GM12878 (cell line): Measurements from ENCODE around the gene VIPR2. TPM values are rescaled to one million over a fixed set of nuclear protein-coding genes. Genes with fewer than 3 reads are reported as not detected.

Experiments
- ATAC-seq: fragments of 200-7000 bp; cut with Tn5 transposase; 3 replicates; pipeline ENCODE4 v1.9.1; 2020; ENCODE audit warnings: mild to moderate bottlenecking, moderate library complexity
- BruUV-seq: library from RNA; stranded (reverse); fragments of 400-500 nt; replicated peaks from 2 replicates; lab custom pipeline; 2021; lab: Mats Ljungman, UMichigan
- CTCF ChIA-PET: fragments of 300-600 bp; sonication (Branson Sonifier 250); formaldehyde crosslinking; extraction: SDS; loops from one replicate; lab custom pipeline; 2021; ENCODE audit warnings: inconsistent platforms; lab: Yijun Ruan, JAX
- POLR2A ChIA-PET: fragments of 350-600 bp; formaldehyde crosslinking; extraction: SDS; loops from one replicate; lab custom pipeline; 2021; ENCODE audit warnings: inconsistent platforms; lab: Charles Lee
- RAD21 ChIA-PET: fragments of 300-600 bp; sonication (Branson Sonifier 250); formaldehyde crosslinking; loops from one replicate; lab custom pipeline; 2023; ENCODE audit warnings: antibody characterized with exemption; ENCODE audit not compliant: unreplicated experiment; lab: Charles Lee
- SMC1A ChIA-PET: fragments of 300-600 bp; sonication (Branson Sonifier 250); formaldehyde crosslinking; loops from one replicate; lab custom pipeline; 2023; ENCODE audit not compliant: unreplicated experiment, uncharacterized antibody; lab: Charles Lee
- DNase-seq: peaks from one replicate; pipeline ENCODE4 v3.0.0-alpha.2; 2011; ENCODE audit warnings: low read depth, low spot score
- FAIRE-seq: peaks from 3 replicates; lab custom pipeline; 2011; peaks lifted over from hg19 to GRCh38; lab: Jason Lieb, UNC
- H2AFZ ChIP-seq: 2 replicates; pipeline ENCODE4 v1.6.0; 2011; ENCODE audit warnings: low read depth, low read length, control low read depth; ENCODE audit not compliant: control insufficient read depth
- H3K27ac ChIP-seq: 2 replicates; pipeline ENCODE4 v1.5.1; 2011; ENCODE audit warnings: control low read depth; ENCODE audit not compliant: control insufficient read depth, insufficient read depth
- H3K27me3 ChIP-seq, 2 experiments: replicated peaks in 1 of 2; 2 replicates each; pipeline versions ENCODE4 v1.6.0 to v1.6.1; 2011; ENCODE audit warnings: low read length in 1 of 2; ENCODE audit not compliant: control insufficient read depth in 2 of 2, insufficient read depth in 2 of 2
- H3K36me3 ChIP-seq, 2 experiments: 2 replicates each; pipeline ENCODE4 v1.5.1; 2011; ENCODE audit warnings: low read length in 1 of 2; ENCODE audit not compliant: control insufficient read depth in 2 of 2, insufficient read depth in 2 of 2
- H3K4me1 ChIP-seq: 2 replicates; pipeline ENCODE4 v1.6.1; 2011; ENCODE audit warnings: mild to moderate bottlenecking, low read length, moderate library complexity, mixed read lengths; ENCODE audit not compliant: control insufficient read depth, insufficient read depth
- H3K4me2 ChIP-seq: 2 replicates; pipeline ENCODE4 v1.6.0; 2011; ENCODE audit warnings: control low read depth; ENCODE audit not compliant: control insufficient read depth, insufficient read depth
- H3K4me3 ChIP-seq: fragments of 200-600 bp; sonication (generic); 2 replicates; pipeline ENCODE4 v1.5.1; 2016
- H3K79me2 ChIP-seq: 2 replicates; pipeline ENCODE4 v1.6.0; 2011; ENCODE audit warnings: low read length; ENCODE audit not compliant: control insufficient read depth, insufficient read depth
- H3K9ac ChIP-seq: 2 replicates; pipeline ENCODE4 v1.8.0; 2011; ENCODE audit warnings: low read length, control low read depth, mixed read lengths; ENCODE audit not compliant: control insufficient read depth, insufficient read depth
- H3K9me3 ChIP-seq: replicated peaks from 3 replicates; pipeline ENCODE4 v1.5.1; 2011; ENCODE audit warnings: mild to moderate bottlenecking, low read length; ENCODE audit not compliant: control insufficient read depth, insufficient read depth
- H4K20me1 ChIP-seq: 2 replicates; pipeline ENCODE4 v1.6.0; 2011; ENCODE audit not compliant: control insufficient read depth, insufficient read depth
- CHD4 ChIP-seq: fragments of 200-600 bp; sonication (generic); IDR thresholded peaks from 2 replicates; pipeline ENCODE4 v1.6.1; 2016; ENCODE audit warnings: mild to moderate bottlenecking
- CTCF ChIP-seq, 3 experiments: IDR thresholded peaks in 2 of 3; conservative IDR thresholded peaks in 1 of 3; 2 replicates each; pipeline ENCODE4 v1.5.1; 2011; ENCODE audit warnings: low read depth in 3 of 3, low read length in 3 of 3, mild to moderate bottlenecking in 3 of 3, control low read depth in 2 of 3, moderate library complexity in 2 of 3, inconsistent platforms in 1 of 3, mixed read lengths in 1 of 3; ENCODE audit not compliant: control insufficient read depth in 2 of 3, insufficient read depth in 1 of 3; ENCODE audit errors: extremely low read depth in 1 of 3
- EGR1 ChIP-seq, 2 experiments: IDR thresholded peaks; 1 replicate in 1 of 2; 2 replicates in 1 of 2; pipeline ENCODE4 v1.6.1; 2011 to 2012; ENCODE audit warnings: low read depth in 2 of 2, low read length in 2 of 2, borderline replicate concordance in 1 of 2, mild to moderate bottlenecking in 1 of 2, moderate library complexity in 1 of 2
- FOS ChIP-seq: IDR thresholded peaks from 3 replicates; pipeline ENCODE4 v1.6.1; 2011; ENCODE audit warnings: borderline replicate concordance; ENCODE audit not compliant: insufficient read length; ENCODE audit errors: extremely low read depth
- GATAD2B ChIP-seq: fragments of 450-650 bp; conservative IDR thresholded peaks from 2 replicates; pipeline ENCODE4 v1.6.1; 2017; ENCODE audit warnings: low read depth, mild to moderate bottlenecking, moderate library complexity
- HDGF ChIP-seq: fragments of 450-650 bp; IDR thresholded peaks from 2 replicates; pipeline ENCODE4 v1.6.1; 2016; ENCODE audit warnings: antibody characterized with exemption
- IRF4 ChIP-seq: IDR thresholded peaks from 2 replicates; pipeline ENCODE4 v1.6.1; 2011; ENCODE audit warnings: low read depth, low read length
- IRF5 ChIP-seq: fragments of 450-650 bp; IDR thresholded peaks from 2 replicates; pipeline ENCODE4 v1.6.1; 2017; ENCODE audit warnings: borderline replicate concordance
- KAT2A ChIP-seq: conservative IDR thresholded peaks from 2 replicates; pipeline ENCODE4 v1.6.1; 2011; ENCODE audit warnings: low read depth, low read length; ENCODE audit not compliant: control insufficient read depth
- MXI1 ChIP-seq: fragments of 150-350 bp; IDR thresholded peaks from 2 replicates; pipeline ENCODE4 v1.6.1; 2011; ENCODE audit warnings: low read depth, mild to moderate bottlenecking, inconsistent platforms, low read length, improper control_type of control experiment
- NFYA ChIP-seq: IDR thresholded peaks from 2 replicates; pipeline ENCODE4 v1.6.1; 2011; ENCODE audit warnings: low read depth, mild to moderate bottlenecking, low read length, improper control_type of control experiment, borderline replicate concordance
- NR2F1 ChIP-seq: fragments of 450-650 bp; conservative IDR thresholded peaks from 2 replicates; pipeline ENCODE4 v1.6.1; 2017; ENCODE audit warnings: mild to moderate bottlenecking
- PAX8 ChIP-seq: fragments of 450-650 bp; IDR thresholded peaks from 2 replicates; pipeline ENCODE4 v1.6.1; 2017; ENCODE audit warnings: mild to moderate bottlenecking, moderate library complexity
- POLR2AphosphoS5 ChIP-seq: IDR thresholded peaks from 2 replicates; pipeline ENCODE4 v1.6.1; 2011; ENCODE audit warnings: mild to moderate bottlenecking, low read length, inconsistent platforms
- PRDM15 ChIP-seq: fragments of 450-650 bp; formaldehyde crosslinking; IDR thresholded peaks from 2 replicates; pipeline ENCODE4 v1.4.0; 2020; ENCODE audit warnings: mild to moderate bottlenecking, moderate library complexity
- RAD51 ChIP-seq: fragments of 450-650 bp; IDR thresholded peaks from 2 replicates; pipeline ENCODE4 v1.6.1; 2016; ENCODE audit warnings: moderate library complexity, mild to moderate bottlenecking, inconsistent platforms
- RFX5 ChIP-seq: IDR thresholded peaks from 2 replicates; pipeline ENCODE4 v1.6.1; 2011; ENCODE audit warnings: low read depth, low read length, improper control_type of control experiment
- SPI1 ChIP-seq: IDR thresholded peaks from 2 replicates; pipeline ENCODE4 v1.6.1; 2011; ENCODE audit warnings: low read depth, mild to moderate bottlenecking, low read length, moderate library complexity, borderline replicate concordance; ENCODE audit not compliant: insufficient read depth
- WGBS: methylation state at CpG from one replicate; pipeline ENCODE4 v1.1.6; 2016; ENCODE audit warnings: low lambda C conversion rate; ENCODE audit not compliant: insufficient replicate concordance, insufficient coverage; ENCODE audit errors: missing lambda C conversion rate; 5-methylcytosine and 5-hydroxymethylcytosine counted together
- in situ Hi-C: fragments of 300-500 bp; cut with MboI; formaldehyde crosslinking; loops from 9 replicates; pipeline ENCODE4 v1.14.3; 2018; ENCODE audit warnings: mixed read lengths
- intact Hi-C: fragments of 100-400 bp; cut with micrococcal nuclease; formaldehyde crosslinking; loops from one replicate; pipeline ENCODE4 v1.14.2; 2022; ENCODE audit not compliant: unreplicated experiment
- polyA plus RNA-seq, 11 experiments: library from polyadenylated mRNA; depleted of rRNA in 4 of 11; unstranded in 6 of 11; stranded (reverse) in 5 of 11; fragments of >200 nt; fragmentation: Nextera tagmentation in 4 of 11; fragmentation: Illumina TruSeq in 1 of 11; extraction: Ambion mirVana in 4 of 11; extraction: Trizol in 1 of 11; gene quantifications; 1 replicate in 1 of 11; 2 replicates in 10 of 11; pipeline versions ENCODE4 v1.2.1 to v1.2.3, GENCODE V29; 2011 to 2016; ENCODE audit warnings: inconsistent platforms in 2 of 11, missing spikeins in 2 of 11, low read depth in 1 of 11
- total RNA-seq, 4 experiments: library from RNA; depleted of rRNA in 3 of 4; stranded (reverse); fragments of >200 nt in 3 of 4; fragmentation: Illumina TruSeq in 1 of 4; extraction: Trizol in 1 of 4; gene quantifications; 2 replicates each; pipeline versions ENCODE4 v1.2.1 to v1.2.3, GENCODE V29; 2013 to 2021

Gene VIPR2
- total and polyA plus RNA-seq, 10 of the 15 experiments (the other 5 are each of a cell fraction or from before 2014, with no cell fraction given): not detected

GRCh38 chr7:159042581-159043101 lies 102.0 kb downstream of the VIPR2 start:
- SMC1A ChIA-PET: no interaction called here
- no TSS peak for BruUV-seq
- FAIRE-seq: no peak
- TF ChIP-seq CHD4 (no peak), NR2F1 (no peak), RFX5 (no peak), IRF4 (no peak), RAD51 (no peak), CTCF (IDR thresholded peaks at IDR 0.05 in 2 of 3, conservative IDR thresholded peaks at IDR 0.05 in 1 of 3; ENCODE audit: control insufficient read depth in 2 of 3, extremely low read depth in 1 of 3, insufficient read depth in 1 of 3, low read depth in 3 of 3, low read length in 3 of 3) (no peak), EGR1 (IDR thresholded peaks at IDR 0.05; ENCODE audit: borderline replicate concordance in 1 of 2, low read depth in 2 of 2, low read length in 2 of 2) (no peak), SPI1 (no peak), KAT2A (no peak), GATAD2B (no peak), NFYA (no peak), PAX8 (no peak), MXI1 (no peak), FOS (no peak), PRDM15 (CRISPR knock-in tag) (no peak), HDGF (no peak), IRF5 (no peak), POLR2AphosphoS5 (no peak)

More at GRCh38 chr7:159042581-159043101, 102.0 kb downstream of the VIPR2 start:
- no peaks in the 10 kb centered on the region for H3K4me1 ChIP-seq
- H3K27me3 ChIP-seq: no peaks in the 10 kb centered on the region
- H3K79me2 ChIP-seq: no peaks in the 10 kb centered on the region
- no peaks in the 10 kb centered on the region; the same call in 2 of the 3 replicates for H3K9me3 ChIP-seq
- ATAC-seq (no peak), DNase-seq (no peak)
- H3K4me2 ChIP-seq: no peak overlapping the region
- no peak overlapping the region for H3K27ac ChIP-seq
- H2AFZ ChIP-seq: no peak overlapping the region
- ChIA-PET POLR2A (no interaction called here), RAD21 (no interaction called here), CTCF (no interaction called here)
- H3K4me3 ChIP-seq: no peak overlapping the region
- H3K9ac ChIP-seq: no peak overlapping the region
- 16% methylated on average over 5 of the region's 5 CpGs for WGBS
- H4K20me1 ChIP-seq: no peaks in the 10 kb centered on the region
- intact Hi-C loops (no loop called here), in situ Hi-C loops (no loop called here)
- H3K36me3 ChIP-seq: no peaks in the 10 kb centered on the region
